Prostate gland (tissue), 2 donors: ENCODE data around the gene HIPK1.

Experiments
- POLR2A ChIP-seq: fragments of 450-650 bp; IDR thresholded peaks from one replicate; pipeline ENCODE4 v1.6.1; 2016; ENCODE audit warnings: antibody characterized with exemption, mild to moderate bottlenecking
- POLR2AphosphoS5 ChIP-seq: sonication (generic); formaldehyde crosslinking; IDR thresholded peaks from one replicate; pipeline ENCODE4 v1.6.1; 2017; ENCODE audit warnings: antibody characterized with exemption
- TF ChIP-seq, protein P1 (sequence below), 4 experiments: fragments of 200-600 bp in 2 of 4; fragments of 450-650 bp in 2 of 4; sonication (generic) in 2 of 4; IDR thresholded peaks; 1 replicate in 3 of 4; 2 replicates in 1 of 4; pipeline ENCODE4 v1.5.1; 2016 to 2019; ENCODE audit warnings: antibody characterized with exemption in 4 of 4, mild to moderate bottlenecking in 2 of 4, moderate library complexity in 2 of 4

- TF ChIP-seq POLR2A (no peak), POLR2AphosphoS5 (no peak)
- TF ChIP-seq, protein P1, sequence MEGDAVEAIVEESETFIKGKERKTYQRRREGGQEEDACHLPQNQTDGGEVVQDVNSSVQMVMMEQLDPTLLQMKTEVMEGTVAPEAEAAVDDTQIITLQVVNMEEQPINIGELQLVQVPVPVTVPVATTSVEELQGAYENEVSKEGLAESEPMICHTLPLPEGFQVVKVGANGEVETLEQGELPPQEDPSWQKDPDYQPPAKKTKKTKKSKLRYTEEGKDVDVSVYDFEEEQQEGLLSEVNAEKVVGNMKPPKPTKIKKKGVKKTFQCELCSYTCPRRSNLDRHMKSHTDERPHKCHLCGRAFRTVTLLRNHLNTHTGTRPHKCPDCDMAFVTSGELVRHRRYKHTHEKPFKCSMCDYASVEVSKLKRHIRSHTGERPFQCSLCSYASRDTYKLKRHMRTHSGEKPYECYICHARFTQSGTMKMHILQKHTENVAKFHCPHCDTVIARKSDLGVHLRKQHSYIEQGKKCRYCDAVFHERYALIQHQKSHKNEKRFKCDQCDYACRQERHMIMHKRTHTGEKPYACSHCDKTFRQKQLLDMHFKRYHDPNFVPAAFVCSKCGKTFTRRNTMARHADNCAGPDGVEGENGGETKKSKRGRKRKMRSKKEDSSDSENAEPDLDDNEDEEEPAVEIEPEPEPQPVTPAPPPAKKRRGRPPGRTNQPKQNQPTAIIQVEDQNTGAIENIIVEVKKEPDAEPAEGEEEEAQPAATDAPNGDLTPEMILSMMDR (IDR thresholded peaks at IDR 0.05), result no peak
Observed at GRCh38 chr1:113946678-113947387, 17.7 kb downstream of the HIPK1 start.
